HEK293 (cell line): ENCODE measurements around the gene CAP2.

ENCODE experiments used
- EGR2 ChIP-seq: fragments of 450-650 bp; formaldehyde crosslinking; IDR thresholded peaks from 2 replicates; pipeline ENCODE4 v1.5.1; 2016; ENCODE audit warnings: low read depth, missing biosample characterization, missing genetic modification characterization
- FEZF1 ChIP-seq: fragments of 450-650 bp; formaldehyde crosslinking; IDR thresholded peaks from 2 replicates; pipeline ENCODE4 v1.5.1; 2016; ENCODE audit warnings: missing biosample characterization, missing genetic modification characterization
- OSR2 ChIP-seq: fragments of 450-650 bp; formaldehyde crosslinking; IDR thresholded peaks from 2 replicates; pipeline ENCODE4 v1.5.1; 2016; ENCODE audit warnings: missing biosample characterization, missing genetic modification characterization
- TRIM28 ChIP-seq: IDR thresholded peaks from 2 replicates; pipeline ENCODE4 v1.6.1; 2011; ENCODE audit warnings: low read length, control low read depth, borderline replicate concordance
- ZEB2 ChIP-seq: fragments of 450-650 bp; formaldehyde crosslinking; IDR thresholded peaks from 2 replicates; pipeline ENCODE4 v1.5.1; 2016; ENCODE audit warnings: missing biosample characterization, missing genetic modification characterization
- ZIC2 ChIP-seq: fragments of 450-650 bp; formaldehyde crosslinking; IDR thresholded peaks from 2 replicates; pipeline ENCODE4 v1.5.1; 2016; ENCODE audit warnings: missing biosample characterization, missing genetic modification characterization
- ZNF175 ChIP-seq: fragments of 450-650 bp; formaldehyde crosslinking; IDR thresholded peaks from 2 replicates; pipeline ENCODE4 v1.5.1; 2016; ENCODE audit warnings: missing biosample characterization, missing genetic modification characterization
- ZNF19 ChIP-seq: fragments of 450-650 bp; formaldehyde crosslinking; IDR thresholded peaks from 2 replicates; pipeline ENCODE4; 2016; ENCODE audit warnings: missing biosample characterization, missing genetic modification characterization, low read depth
- ZNF354C ChIP-seq: fragments of 450-650 bp; formaldehyde crosslinking; IDR thresholded peaks from 2 replicates; pipeline ENCODE4 v1.5.1; 2016; ENCODE audit warnings: missing biosample characterization, missing genetic modification characterization, low read depth, borderline replicate concordance
- ZNF366 ChIP-seq: fragments of 450-650 bp; formaldehyde crosslinking; conservative IDR thresholded peaks from 2 replicates; pipeline ENCODE4 v1.5.1; 2016; ENCODE audit warnings: missing biosample characterization, missing genetic modification characterization
- ZNF391 ChIP-seq: fragments of 450-650 bp; formaldehyde crosslinking; IDR thresholded peaks from 2 replicates; pipeline ENCODE4 v1.5.1; 2016; ENCODE audit warnings: low read depth, missing biosample characterization, missing genetic modification characterization, borderline replicate concordance
- ZNF514 ChIP-seq: fragments of 450-650 bp; formaldehyde crosslinking; IDR thresholded peaks from 2 replicates; pipeline ENCODE4 v1.5.1; 2016; ENCODE audit warnings: missing biosample characterization, missing genetic modification characterization
- ZNF548 ChIP-seq: fragments of 450-650 bp; formaldehyde crosslinking; IDR thresholded peaks from 2 replicates; pipeline ENCODE4 v1.5.1; 2016; ENCODE audit warnings: missing biosample characterization, missing genetic modification characterization
- ZNF623 ChIP-seq: fragments of 450-650 bp; formaldehyde crosslinking; IDR thresholded peaks from 2 replicates; pipeline ENCODE4 v1.5.1; 2016; ENCODE audit warnings: missing biosample characterization, missing genetic modification characterization
- ZNF654 ChIP-seq: fragments of 450-650 bp; formaldehyde crosslinking; IDR thresholded peaks from 2 replicates; pipeline ENCODE4 v1.5.1; 2016; ENCODE audit warnings: low read depth, missing biosample characterization, missing genetic modification characterization
- ZNF660 ChIP-seq: fragments of 450-650 bp; IDR thresholded peaks from 2 replicates; pipeline ENCODE4 v1.5.1; 2018; ENCODE audit warnings: missing biosample characterization, mild to moderate bottlenecking, missing genetic modification characterization
- ZNF670 ChIP-seq: fragments of 450-650 bp; formaldehyde crosslinking; IDR thresholded peaks from 2 replicates; pipeline ENCODE4 v1.5.1; 2016; ENCODE audit warnings: missing biosample characterization, missing genetic modification characterization, low read depth
- ZNF677 ChIP-seq: fragments of 450-650 bp; IDR thresholded peaks from 2 replicates; pipeline ENCODE4 v1.5.0; 2018; ENCODE audit warnings: missing biosample characterization, mild to moderate bottlenecking, missing genetic modification characterization, moderate library complexity
- ZNF792 ChIP-seq: fragments of 450-650 bp; formaldehyde crosslinking; IDR thresholded peaks from 2 replicates; pipeline ENCODE4 v1.5.1; 2016; ENCODE audit warnings: missing biosample characterization, missing genetic modification characterization
- ZNF843 ChIP-seq: fragments of 450-650 bp; formaldehyde crosslinking; IDR thresholded peaks from 2 replicates; pipeline ENCODE4 v1.5.1; 2016; ENCODE audit warnings: missing biosample characterization, missing genetic modification characterization
- ZSCAN30 ChIP-seq: fragments of 450-650 bp; IDR thresholded peaks from 2 replicates; pipeline ENCODE4 v1.5.1; 2018; ENCODE audit warnings: missing biosample characterization, mild to moderate bottlenecking, missing genetic modification characterization, moderate library complexity
- TF ChIP-seq, protein P1 (sequence below): fragments of 450-650 bp; formaldehyde crosslinking; IDR thresholded peaks from 2 replicates; pipeline ENCODE4 v1.5.1; 2016; ENCODE audit warnings: missing biosample characterization, missing genetic modification characterization
- TF ChIP-seq, protein P2 (sequence below): fragments of 450-650 bp; formaldehyde crosslinking; IDR thresholded peaks from 2 replicates; pipeline ENCODE4 v1.5.1; 2016; ENCODE audit warnings: missing biosample characterization, missing genetic modification characterization
- TF ChIP-seq, protein P3 (sequence below): fragments of 450-650 bp; formaldehyde crosslinking; IDR thresholded peaks from 2 replicates; pipeline ENCODE4 v1.5.1; 2017; ENCODE audit warnings: missing biosample characterization, missing genetic modification characterization
- TF ChIP-seq, protein P4 (sequence below): fragments of 450-650 bp; formaldehyde crosslinking; IDR thresholded peaks from 2 replicates; pipeline ENCODE4 v1.5.1; 2016; ENCODE audit warnings: missing biosample characterization, missing genetic modification characterization
- TF ChIP-seq, protein P5 (sequence below): fragments of 450-650 bp; formaldehyde crosslinking; IDR thresholded peaks from 2 replicates; pipeline ENCODE4 v1.5.1; 2017; ENCODE audit warnings: missing biosample characterization, missing genetic modification characterization

CAP2 gene

DNA sequence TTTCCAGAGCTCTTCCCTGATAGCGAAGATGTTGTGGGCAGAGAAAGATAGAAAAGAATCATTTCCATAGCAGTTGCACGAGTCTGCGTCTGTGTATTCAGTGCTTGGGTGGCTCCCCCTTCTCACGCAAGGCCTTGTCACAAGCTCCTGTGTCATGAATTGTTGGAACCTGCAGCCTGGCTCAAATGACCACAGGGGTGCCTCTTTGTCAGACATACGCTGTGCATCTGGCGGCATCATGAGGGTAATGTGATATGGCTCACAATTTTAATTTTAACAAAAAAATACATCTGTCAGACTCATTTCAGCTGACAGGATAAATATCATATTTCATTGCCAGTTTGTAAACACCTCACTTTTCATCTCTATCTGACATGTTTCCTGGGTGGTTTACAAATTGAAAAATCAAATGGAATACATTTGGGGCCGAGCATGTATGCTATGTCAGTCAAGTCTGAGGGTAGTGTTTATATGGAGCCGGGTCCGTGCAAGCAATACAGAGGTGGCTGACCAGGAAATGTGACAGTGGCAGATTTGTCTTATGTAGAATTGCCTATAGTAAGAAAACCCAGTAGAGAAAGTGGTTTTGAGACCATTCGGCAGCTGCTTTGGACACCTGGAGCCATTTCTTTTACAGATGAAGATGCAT is 90.9 kb downstream of the CAP2 start (continued):
- TF ChIP-seq, protein P1, sequence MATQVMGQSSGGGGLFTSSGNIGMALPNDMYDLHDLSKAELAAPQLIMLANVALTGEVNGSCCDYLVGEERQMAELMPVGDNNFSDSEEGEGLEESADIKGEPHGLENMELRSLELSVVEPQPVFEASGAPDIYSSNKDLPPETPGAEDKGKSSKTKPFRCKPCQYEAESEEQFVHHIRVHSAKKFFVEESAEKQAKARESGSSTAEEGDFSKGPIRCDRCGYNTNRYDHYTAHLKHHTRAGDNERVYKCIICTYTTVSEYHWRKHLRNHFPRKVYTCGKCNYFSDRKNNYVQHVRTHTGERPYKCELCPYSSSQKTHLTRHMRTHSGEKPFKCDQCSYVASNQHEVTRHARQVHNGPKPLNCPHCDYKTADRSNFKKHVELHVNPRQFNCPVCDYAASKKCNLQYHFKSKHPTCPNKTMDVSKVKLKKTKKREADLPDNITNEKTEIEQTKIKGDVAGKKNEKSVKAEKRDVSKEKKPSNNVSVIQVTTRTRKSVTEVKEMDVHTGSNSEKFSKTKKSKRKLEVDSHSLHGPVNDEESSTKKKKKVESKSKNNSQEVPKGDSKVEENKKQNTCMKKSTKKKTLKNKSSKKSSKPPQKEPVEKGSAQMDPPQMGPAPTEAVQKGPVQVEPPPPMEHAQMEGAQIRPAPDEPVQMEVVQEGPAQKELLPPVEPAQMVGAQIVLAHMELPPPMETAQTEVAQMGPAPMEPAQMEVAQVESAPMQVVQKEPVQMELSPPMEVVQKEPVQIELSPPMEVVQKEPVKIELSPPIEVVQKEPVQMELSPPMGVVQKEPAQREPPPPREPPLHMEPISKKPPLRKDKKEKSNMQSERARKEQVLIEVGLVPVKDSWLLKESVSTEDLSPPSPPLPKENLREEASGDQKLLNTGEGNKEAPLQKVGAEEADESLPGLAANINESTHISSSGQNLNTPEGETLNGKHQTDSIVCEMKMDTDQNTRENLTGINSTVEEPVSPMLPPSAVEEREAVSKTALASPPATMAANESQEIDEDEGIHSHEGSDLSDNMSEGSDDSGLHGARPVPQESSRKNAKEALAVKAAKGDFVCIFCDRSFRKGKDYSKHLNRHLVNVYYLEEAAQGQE (tag by site-specific recombination) = no peak
- TF ChIP-seq ZNF843 (peak; percentile 46; the same call in 1 of the 2 replicates), TRIM28 (peak; percentile 25; the same call in 1 of the 2 replicates), OSR2 (tag by site-specific recombination) (peak; percentile 65), ZNF19 (tag by site-specific recombination) (no peak), ZNF175 (no peak), ZNF677 (tag by site-specific recombination) (no peak), ZNF548 (tag by site-specific recombination) (no peak), ZIC2 (0 out of 2 replicates have a peak, but pooled peaks have one; percentile 17), ZSCAN30 (tag by site-specific recombination) (0 out of 2 replicates have a peak, but pooled peaks have one; percentile 36), ZNF623 (tag by site-specific recombination) (no peak), ZNF514 (tag by site-specific recombination) (no peak), FEZF1 (tag by site-specific recombination) (peak; percentile 46; the same call in 1 of the 2 replicates), ZNF391 (tag by site-specific recombination) (peak; percentile 30; the same call in 1 of the 2 replicates), EGR2 (no peak), ZNF654 (tag by site-specific recombination) (peak; percentile 17), ZNF792 (tag by site-specific recombination) (no peak), ZNF366 (tag by site-specific recombination) (no peak), ZNF354C (tag by site-specific recombination) (no peak), ZNF670 (tag by site-specific recombination) (no peak), ZEB2 (tag by site-specific recombination) (peak; percentile 51; the same call in 1 of the 2 replicates), ZNF660 (tag by site-specific recombination) (0 out of 2 replicates have a peak, but pooled peaks have one; percentile 34)
- TF ChIP-seq, protein P2, sequence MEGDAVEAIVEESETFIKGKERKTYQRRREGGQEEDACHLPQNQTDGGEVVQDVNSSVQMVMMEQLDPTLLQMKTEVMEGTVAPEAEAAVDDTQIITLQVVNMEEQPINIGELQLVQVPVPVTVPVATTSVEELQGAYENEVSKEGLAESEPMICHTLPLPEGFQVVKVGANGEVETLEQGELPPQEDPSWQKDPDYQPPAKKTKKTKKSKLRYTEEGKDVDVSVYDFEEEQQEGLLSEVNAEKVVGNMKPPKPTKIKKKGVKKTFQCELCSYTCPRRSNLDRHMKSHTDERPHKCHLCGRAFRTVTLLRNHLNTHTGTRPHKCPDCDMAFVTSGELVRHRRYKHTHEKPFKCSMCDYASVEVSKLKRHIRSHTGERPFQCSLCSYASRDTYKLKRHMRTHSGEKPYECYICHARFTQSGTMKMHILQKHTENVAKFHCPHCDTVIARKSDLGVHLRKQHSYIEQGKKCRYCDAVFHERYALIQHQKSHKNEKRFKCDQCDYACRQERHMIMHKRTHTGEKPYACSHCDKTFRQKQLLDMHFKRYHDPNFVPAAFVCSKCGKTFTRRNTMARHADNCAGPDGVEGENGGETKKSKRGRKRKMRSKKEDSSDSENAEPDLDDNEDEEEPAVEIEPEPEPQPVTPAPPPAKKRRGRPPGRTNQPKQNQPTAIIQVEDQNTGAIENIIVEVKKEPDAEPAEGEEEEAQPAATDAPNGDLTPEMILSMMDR (tag by site-specific recombination) = no peak
- TF ChIP-seq, protein P3, sequence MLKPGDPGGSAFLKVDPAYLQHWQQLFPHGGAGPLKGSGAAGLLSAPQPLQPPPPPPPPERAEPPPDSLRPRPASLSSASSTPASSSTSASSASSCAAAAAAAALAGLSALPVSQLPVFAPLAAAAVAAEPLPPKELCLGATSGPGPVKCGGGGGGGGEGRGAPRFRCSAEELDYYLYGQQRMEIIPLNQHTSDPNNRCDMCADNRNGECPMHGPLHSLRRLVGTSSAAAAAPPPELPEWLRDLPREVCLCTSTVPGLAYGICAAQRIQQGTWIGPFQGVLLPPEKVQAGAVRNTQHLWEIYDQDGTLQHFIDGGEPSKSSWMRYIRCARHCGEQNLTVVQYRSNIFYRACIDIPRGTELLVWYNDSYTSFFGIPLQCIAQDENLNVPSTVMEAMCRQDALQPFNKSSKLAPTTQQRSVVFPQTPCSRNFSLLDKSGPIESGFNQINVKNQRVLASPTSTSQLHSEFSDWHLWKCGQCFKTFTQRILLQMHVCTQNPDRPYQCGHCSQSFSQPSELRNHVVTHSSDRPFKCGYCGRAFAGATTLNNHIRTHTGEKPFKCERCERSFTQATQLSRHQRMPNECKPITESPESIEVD (tag by site-specific recombination) = peak; percentile 78
- TF ChIP-seq, protein P4, sequence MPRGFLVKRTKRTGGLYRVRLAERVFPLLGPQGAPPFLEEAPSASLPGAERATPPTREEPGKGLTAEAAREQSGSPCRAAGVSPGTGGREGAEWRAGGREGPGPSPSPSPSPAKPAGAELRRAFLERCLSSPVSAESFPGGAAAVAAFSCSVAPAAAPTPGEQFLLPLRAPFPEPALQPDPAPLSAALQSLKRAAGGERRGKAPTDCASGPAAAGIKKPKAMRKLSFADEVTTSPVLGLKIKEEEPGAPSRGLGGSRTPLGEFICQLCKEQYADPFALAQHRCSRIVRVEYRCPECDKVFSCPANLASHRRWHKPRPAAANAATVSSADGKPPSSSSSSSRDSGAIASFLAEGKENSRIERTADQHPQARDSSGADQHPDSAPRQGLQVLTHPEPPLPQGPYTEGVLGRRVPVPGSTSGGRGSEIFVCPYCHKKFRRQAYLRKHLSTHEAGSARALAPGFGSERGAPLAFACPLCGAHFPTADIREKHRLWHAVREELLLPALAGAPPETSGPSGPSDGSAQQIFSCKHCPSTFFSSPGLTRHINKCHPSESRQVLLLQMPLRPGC (tag by site-specific recombination) = 0 out of 2 replicates have a peak, but pooled peaks have one; percentile 24
- TF ChIP-seq, protein P5, sequence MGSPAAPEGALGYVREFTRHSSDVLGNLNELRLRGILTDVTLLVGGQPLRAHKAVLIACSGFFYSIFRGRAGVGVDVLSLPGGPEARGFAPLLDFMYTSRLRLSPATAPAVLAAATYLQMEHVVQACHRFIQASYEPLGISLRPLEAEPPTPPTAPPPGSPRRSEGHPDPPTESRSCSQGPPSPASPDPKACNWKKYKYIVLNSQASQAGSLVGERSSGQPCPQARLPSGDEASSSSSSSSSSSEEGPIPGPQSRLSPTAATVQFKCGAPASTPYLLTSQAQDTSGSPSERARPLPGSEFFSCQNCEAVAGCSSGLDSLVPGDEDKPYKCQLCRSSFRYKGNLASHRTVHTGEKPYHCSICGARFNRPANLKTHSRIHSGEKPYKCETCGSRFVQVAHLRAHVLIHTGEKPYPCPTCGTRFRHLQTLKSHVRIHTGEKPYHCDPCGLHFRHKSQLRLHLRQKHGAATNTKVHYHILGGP = no peak
- TF ChIP-seq, all 188 proteins: peak for 18
